Tibial nerve (tissue), 4 donors: Measurements from ENCODE around the gene PFKM.

ENCODE experiments used
- CTCF ChIP-seq, 5 experiments: fragments of 200-600 bp in 3 of 5; fragments of 450-650 bp in 2 of 5; sonication (generic) in 3 of 5; IDR thresholded peaks; one replicate each; pipeline ENCODE4 v1.5.1; 2016 to 2019; ENCODE audit warnings: antibody characterized with exemption in 5 of 5, mild to moderate bottlenecking in 3 of 5, moderate library complexity in 2 of 5
- EP300 ChIP-seq, 2 donors: sonication (generic); formaldehyde crosslinking; IDR thresholded peaks; one replicate each; pipeline ENCODE4 v1.6.1; 2017; ENCODE audit warnings: antibody characterized with exemption in 2 of 2, mild to moderate bottlenecking in 1 of 2
- POLR2A ChIP-seq, 2 donors: fragments of 450-650 bp; IDR thresholded peaks; one replicate each; pipeline ENCODE4 v1.6.1; 2017; ENCODE audit warnings: antibody characterized with exemption in 2 of 2, mild to moderate bottlenecking in 2 of 2, moderate library complexity in 2 of 2

GRCh38 chr12:48105867-48106680 is 13.1 kb upstream of the PFKM start, which contains the start of gene SENP1:
- TF ChIP-seq POLR2A (IDR thresholded peaks at IDR 0.05) (peak in 1 of 2 donors; percentile 41), CTCF (IDR thresholded peaks at IDR 0.05) (peak in 4 of 5 experiments; percentile 20 to 78 (median 44)), EP300 (IDR thresholded peaks at IDR 0.05) (peak; percentile 60 to 83)
